Measurements from ENCODE around the gene ARMC7.
A peak's percentile ranks its signal among the peaks of the same experiment; 100 is the strongest.
"Not testable (repeated sequence)": the region's sequence is repeated elsewhere in the genome, so short reads cannot be mapped to it uniquely, and the experiment has no call there.

ARMC7 gene

DNA sequence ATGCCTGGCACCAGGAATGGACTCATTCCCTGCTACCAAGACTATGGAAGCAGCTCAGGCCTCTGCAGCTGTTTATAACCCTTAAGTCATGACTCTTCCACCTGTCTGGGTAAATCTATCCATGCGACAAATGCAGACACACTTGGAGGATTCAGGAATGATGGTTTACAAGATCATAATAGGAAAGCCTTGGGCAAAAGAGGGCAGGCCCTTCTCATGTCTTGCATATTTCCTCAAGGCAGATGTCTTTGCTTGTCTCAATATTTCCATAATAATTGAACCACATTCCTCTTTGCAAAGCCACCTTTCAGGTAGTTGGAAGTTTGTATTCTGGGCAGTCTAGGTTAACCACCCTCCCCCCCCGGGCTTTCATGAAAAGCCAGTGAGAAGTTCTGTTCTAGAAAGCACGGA, 45.4 kb downstream of the ARMC7 start:
- no peak for DNase-seq

DNA sequence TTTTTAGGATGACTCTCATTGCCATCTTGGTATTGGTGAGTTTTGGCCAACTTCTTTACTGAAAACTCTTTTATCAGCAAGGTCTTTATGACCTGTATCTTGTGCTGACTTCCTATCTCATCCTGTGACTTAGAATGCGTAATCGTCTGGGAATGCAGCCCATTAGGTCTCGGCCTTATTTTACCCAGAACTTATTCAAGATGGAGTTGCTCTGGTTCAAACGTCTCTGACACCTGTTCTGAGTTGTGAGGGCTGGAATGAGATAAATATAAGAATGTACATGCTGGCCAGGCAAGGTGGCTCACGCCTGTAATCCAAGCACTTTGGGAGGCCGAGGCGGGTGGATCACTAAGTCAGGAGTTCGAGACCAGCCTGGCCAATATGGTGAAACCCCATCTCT, 48.7 kb downstream of the ARMC7 start:
- not testable (repeated sequence) for DNase-seq

DNA sequence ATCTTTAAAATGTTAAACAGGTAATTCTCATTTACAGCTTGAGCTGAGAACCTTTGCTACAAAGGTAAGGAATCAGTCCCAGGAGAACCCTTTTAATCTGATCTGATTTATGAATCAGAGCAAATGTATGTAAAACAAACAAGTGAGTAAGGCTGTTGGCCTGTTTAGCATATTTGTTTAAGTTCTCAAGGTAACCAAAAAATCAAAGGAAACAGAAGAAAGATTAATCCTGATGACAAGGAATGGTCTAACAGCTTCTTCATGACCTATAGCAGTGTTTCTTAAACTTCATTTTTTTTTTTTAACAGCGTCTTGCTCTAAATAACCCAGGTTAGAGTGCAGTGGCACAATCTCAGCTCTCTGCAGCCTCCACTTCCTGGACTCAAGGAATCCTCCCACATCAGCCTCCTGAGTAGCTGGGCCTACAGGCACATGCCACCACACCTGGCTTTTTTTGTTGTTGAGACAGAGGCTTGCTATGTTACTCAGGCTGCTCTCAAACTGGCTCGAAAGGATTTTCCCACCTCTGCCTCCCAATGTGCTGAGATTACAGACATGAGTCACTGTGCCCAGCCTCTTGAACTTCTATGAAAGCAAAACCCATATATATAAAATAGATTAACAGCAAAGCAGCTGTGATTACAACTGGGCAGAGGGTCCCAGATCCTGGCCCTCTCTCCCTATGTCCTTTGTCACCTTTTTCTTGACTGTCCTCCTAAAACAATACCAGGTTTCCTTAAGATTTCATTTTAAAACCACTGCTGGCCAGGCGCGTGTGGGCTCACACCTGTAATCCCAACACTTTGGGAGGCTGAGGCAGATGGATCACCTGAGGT, 49.6 kb downstream of the ARMC7 start:
- DNase-seq = peak; percentile 86

DNA sequence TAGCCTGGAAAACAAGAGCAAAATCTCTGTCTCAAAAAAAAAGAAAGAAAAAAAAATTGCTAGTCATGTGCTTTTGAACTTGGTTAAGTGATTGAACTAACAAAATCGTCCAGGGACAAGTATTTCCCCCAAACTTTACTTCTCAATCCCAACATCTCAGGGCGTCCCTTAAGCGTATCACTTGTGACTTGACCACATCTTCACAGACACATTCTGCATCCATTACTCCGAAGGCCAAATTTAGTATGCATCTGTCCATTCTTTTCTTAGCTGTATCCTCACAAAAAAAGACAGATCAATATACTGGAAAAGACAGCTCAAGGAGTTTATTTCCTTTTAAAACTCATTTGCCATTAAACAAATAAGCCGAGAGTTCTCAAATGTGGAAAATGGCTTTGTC, 50.4 kb downstream of the ARMC7 start:
- DNase-seq = no peak

DNA sequence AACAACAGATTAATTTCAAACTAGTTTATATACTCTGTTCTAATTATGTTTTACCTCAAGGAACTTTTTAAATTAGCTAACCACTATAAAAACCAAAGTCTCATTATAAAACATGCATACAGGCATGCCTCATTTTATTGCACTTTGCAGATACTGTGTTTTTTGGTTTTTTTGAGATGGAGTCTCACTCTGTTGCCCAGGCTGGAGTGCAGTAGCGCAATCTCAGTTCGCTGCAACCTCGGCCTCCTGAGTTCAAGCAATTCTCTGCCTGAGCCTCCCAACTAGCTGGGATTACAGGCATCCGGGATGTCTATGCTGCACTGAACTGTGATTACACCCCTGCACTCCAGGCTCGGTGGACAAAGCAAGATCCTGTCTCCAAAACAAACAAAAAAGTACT, 53.3 kb downstream of the ARMC7 start:
- no peak for DNase-seq

DNA sequence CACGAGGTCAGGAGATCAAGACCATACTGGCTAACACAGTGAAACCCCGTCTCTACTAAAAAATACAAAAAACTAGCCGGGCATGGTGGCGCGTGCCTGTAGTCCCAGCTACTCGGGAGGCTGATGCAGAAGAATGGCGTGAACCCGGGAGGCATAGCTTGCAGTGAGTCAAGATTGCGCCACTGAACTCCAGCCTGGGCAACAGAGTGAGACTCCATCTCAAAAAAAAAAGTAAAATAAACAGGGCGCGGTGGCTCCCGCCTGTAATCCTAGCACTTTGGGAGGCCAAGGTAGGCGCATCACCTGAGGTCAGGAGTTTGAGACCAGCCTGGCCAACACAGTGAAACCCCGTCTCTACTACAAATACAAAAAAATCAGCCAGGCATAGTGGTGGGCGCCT, 54.8 kb downstream of the ARMC7 start:
- not testable (repeated sequence) for DNase-seq

DNA sequence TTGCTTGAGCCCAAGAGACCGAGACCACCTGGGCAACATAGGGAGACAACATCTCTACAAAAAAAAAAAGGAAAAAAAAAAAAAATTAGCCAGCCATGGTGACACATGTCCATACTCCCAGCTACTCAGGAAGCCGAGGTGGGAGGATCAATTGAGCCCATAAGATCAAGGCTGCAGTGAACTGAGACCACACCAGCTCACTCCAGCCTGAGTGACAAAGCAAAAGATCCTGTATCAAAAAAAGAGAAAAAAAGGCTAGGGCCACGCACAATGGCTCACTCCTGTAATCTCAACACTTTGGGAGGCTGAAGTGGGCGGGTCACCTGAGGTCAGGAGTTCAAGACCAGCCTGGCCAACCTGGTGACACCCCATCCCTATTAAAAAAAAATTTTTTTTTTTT, 59.2 kb downstream of the ARMC7 start:
- DNase-seq = no peak

DNA sequence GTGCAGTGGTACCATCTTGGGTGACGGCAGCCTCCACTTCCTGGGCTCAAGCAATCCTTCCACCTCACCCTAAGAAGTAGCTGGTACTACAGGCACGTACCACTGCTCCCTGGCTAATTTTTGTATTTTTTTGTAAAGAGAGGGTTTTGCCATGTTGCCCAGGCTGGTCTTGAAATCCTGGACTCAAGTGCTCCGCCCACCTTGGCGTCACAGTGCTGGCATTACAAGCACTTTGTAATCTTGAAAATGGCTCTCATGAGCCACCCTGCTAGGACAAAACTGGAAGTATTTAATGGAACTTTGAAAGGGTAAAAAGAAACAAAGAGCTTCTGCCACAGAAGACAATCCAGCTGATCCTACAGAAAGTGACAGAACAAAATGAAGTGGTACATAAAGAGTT, 63.8 kb downstream of the ARMC7 start:
- no peak for DNase-seq

DNA sequence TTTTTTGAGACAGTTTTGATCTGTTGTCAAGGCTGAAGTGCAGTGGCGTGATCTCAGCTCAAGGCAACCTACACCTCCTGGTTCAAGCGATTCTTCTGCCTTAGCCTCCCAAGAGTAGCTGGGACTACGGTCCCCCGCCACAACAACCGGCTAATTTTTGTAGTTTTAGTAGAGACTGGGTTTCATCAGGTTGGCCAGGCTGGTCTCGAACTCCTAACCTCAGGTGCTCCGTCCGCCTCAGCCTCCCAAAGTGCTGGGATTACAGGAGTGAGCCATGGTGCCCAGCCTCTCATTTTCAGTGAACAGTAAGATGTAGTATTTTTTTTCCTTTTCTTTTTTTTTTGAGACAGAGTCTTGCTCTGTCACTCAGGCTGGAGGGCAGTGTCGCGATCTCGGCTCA, 65.2 kb downstream of the ARMC7 start:
- no peak for DNase-seq

DNA sequence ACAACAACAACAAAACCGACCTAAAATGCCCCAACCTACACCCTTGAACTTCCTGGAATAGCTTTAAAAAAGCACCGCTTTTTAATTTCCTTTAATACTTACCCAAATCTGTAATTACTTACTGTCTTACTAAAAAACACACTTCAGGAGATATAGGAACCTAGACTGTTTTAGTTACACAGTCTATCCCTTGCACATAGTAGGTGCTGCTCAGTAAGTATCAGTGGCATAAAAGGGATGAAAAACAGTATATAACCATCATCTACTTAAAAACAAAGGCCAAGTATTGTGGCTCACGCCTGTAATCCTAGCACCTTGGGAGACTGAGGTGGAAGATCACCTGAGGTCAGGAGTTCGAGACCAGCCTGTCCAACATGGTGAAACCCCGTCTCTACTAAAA, 66.9 kb downstream of the ARMC7 start:
- DNase-seq = no peak

DNA sequence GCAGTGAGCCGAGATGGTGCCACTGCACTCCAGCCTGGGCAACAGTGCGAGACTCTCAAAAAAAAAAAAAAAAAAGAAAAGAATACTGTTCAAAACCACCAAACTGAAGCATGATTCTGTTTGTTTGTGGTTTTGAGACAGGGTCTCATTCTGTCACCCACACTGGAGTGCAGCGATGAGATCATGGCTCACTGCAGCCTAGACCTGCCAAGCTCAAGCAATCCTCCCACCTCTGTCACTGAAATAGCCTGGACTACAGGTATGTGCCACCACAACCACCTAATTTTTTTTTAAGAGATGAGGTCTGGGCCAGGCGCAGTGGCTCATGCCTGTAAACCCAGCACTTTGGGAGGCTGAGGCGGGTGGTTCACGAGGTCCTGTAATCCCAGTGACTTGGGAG, 68.7 kb downstream of the ARMC7 start:
- no peak for DNase-seq
